SK-N-SH treated with all-trans-retinoic acid at 6 μM for 48 hours (cell line): ENCODE results near the gene CD74.

Experiments used
- ATAC-seq: fragments of 200-7000 bp; cut with Tn5 transposase; 3 replicates; pipeline ENCODE4 v1.9.1; 2020; ENCODE audit warnings: mild to moderate bottlenecking, moderate library complexity
- ARNTL ChIP-seq: fragments of 450-650 bp; formaldehyde crosslinking; IDR thresholded peaks from 2 replicates; pipeline ENCODE4 v1.5.0; 2020; ENCODE audit warnings: low read depth, mild to moderate bottlenecking, moderate library complexity, borderline replicate concordance
- BACH2 ChIP-seq: fragments of 250-450 bp; sonication (Bioruptor Pico); IDR thresholded peaks from 2 replicates; pipeline ENCODE4 v1.9.0; 2021; ENCODE audit warnings: mild to moderate bottlenecking, borderline replicate concordance
- CREB5 ChIP-seq: fragments of 250-450 bp; sonication (Bioruptor Pico); IDR thresholded peaks from 2 replicates; pipeline ENCODE4 v1.5.1; 2020; ENCODE audit warnings: low read depth, mild to moderate bottlenecking, moderate library complexity
- CSDC2 ChIP-seq: fragments of 250-450 bp; sonication (Bioruptor Pico); IDR thresholded peaks from 2 replicates; pipeline ENCODE4 v1.5.0; 2020; ENCODE audit warnings: mild to moderate bottlenecking, moderate library complexity
- CSRNP3 ChIP-seq: fragments of 250-450 bp; sonication (Bioruptor Pico); IDR thresholded peaks from 2 replicates; pipeline ENCODE4 v1.5.1; 2021; ENCODE audit warnings: mild to moderate bottlenecking, moderate library complexity
- ESRRG ChIP-seq: fragments of 250-450 bp; sonication (Bioruptor Pico); IDR thresholded peaks from 2 replicates; pipeline ENCODE4 v1.6.1; 2021; ENCODE audit warnings: mild to moderate bottlenecking
- GLIS3 ChIP-seq: fragments of 250-450 bp; sonication (Bioruptor Pico); IDR thresholded peaks from 2 replicates; pipeline ENCODE4 v1.5.0; 2020; ENCODE audit warnings: mild to moderate bottlenecking, moderate library complexity
- ISL1 ChIP-seq: fragments of 250-450 bp; sonication (Bioruptor Pico); IDR thresholded peaks from 2 replicates; pipeline ENCODE4 v2.1.2; 2022; ENCODE audit warnings: mild to moderate bottlenecking, moderate library complexity
- OSR1 ChIP-seq: fragments of 250-450 bp; sonication (Bioruptor Pico); IDR thresholded peaks from 2 replicates; pipeline ENCODE4 v1.8.0; 2022; ENCODE audit warnings: moderate library complexity, mild to moderate bottlenecking, inconsistent platforms
- PATZ1 ChIP-seq: fragments of 250-450 bp; sonication (Bioruptor Pico); IDR thresholded peaks from 2 replicates; pipeline ENCODE4 v1.8.0; 2020; ENCODE audit warnings: mild to moderate bottlenecking, moderate library complexity, borderline replicate concordance
- POU6F1 ChIP-seq: fragments of 250-450 bp; sonication (Bioruptor Pico); IDR thresholded peaks from 2 replicates; pipeline ENCODE4 v1.8.0; 2021; ENCODE audit warnings: low read depth, mild to moderate bottlenecking, moderate library complexity, borderline replicate concordance
- PPARA ChIP-seq: fragments of 250-450 bp; sonication (Bioruptor Pico); IDR thresholded peaks from 2 replicates; pipeline ENCODE4 v1.5.0; 2020; ENCODE audit warnings: mild to moderate bottlenecking, borderline replicate concordance
- RARB ChIP-seq: fragments of 250-450 bp; sonication (Bioruptor Pico); IDR thresholded peaks from 2 replicates; pipeline ENCODE4 v1.8.0; 2021; ENCODE audit warnings: mild to moderate bottlenecking, moderate library complexity
- SNAI2 ChIP-seq: fragments of 250-450 bp; sonication (Bioruptor Pico); IDR thresholded peaks from 2 replicates; pipeline ENCODE4 v1.5.0; 2020; ENCODE audit warnings: mild to moderate bottlenecking, moderate library complexity
- TCF4 ChIP-seq: fragments of 250-450 bp; sonication (Bioruptor Pico); IDR thresholded peaks from 2 replicates; pipeline ENCODE4 v1.8.0; 2021; ENCODE audit warnings: mild to moderate bottlenecking, moderate library complexity, borderline replicate concordance
- TOX ChIP-seq: fragments of 250-450 bp; sonication (Bioruptor Pico); IDR thresholded peaks from 2 replicates; pipeline ENCODE4 v1.8.0; 2021; ENCODE audit warnings: mild to moderate bottlenecking, moderate library complexity, borderline replicate concordance
- TSHZ2 ChIP-seq: fragments of 250-450 bp; sonication (Bioruptor Pico); IDR thresholded peaks from 2 replicates; pipeline ENCODE4 v1.5.0; 2020; ENCODE audit warnings: mild to moderate bottlenecking, moderate library complexity
- ZC3H10 ChIP-seq: fragments of 250-450 bp; sonication (Bioruptor Pico); IDR thresholded peaks from 2 replicates; pipeline ENCODE4 v1.5.1; 2021; ENCODE audit warnings: mild to moderate bottlenecking, moderate library complexity
- ZFP3 ChIP-seq: fragments of 250-450 bp; sonication (Bioruptor Pico); IDR thresholded peaks from 2 replicates; pipeline ENCODE4 v1.5.0; 2020; ENCODE audit warnings: mild to moderate bottlenecking, moderate library complexity
- ZFP30 ChIP-seq: fragments of 450-650 bp; formaldehyde crosslinking; IDR thresholded peaks from 2 replicates; pipeline ENCODE4 v1.5.0; 2022; ENCODE audit warnings: mild to moderate bottlenecking, moderate library complexity
- ZNF70 ChIP-seq: fragments of 450-650 bp; formaldehyde crosslinking; IDR thresholded peaks from 2 replicates; pipeline ENCODE4 v1.5.0; 2020; ENCODE audit warnings: mild to moderate bottlenecking, moderate library complexity
- ZNF8 ChIP-seq: fragments of 450-650 bp; formaldehyde crosslinking; IDR thresholded peaks from 2 replicates; pipeline ENCODE4 v1.5.0; 2020; ENCODE audit warnings: mild to moderate bottlenecking, moderate library complexity

Gene CD74

GRCh38 chr5:150363185-150363584, 49.5 kb downstream of the CD74 start:
- ATAC-seq: no peak
- TF ChIP-seq ARNTL (CRISPR knock-in tag) (no peak), TSHZ2 (CRISPR knock-in tag) (no peak)

- no peak for ATAC-seq
- TF ChIP-seq GLIS3: no peak
- no peak for TF ChIP-seq ZFP3 (CRISPR knock-in tag)
- no peak for TF ChIP-seq SNAI2 (CRISPR knock-in tag)
- TF ChIP-seq CSDC2 (CRISPR knock-in tag): no peak
- TF ChIP-seq TOX (CRISPR knock-in tag): no peak
- TF ChIP-seq ARNTL (CRISPR knock-in tag): no peak
- TF ChIP-seq POU6F1 (CRISPR knock-in tag): no peak
- no peak for TF ChIP-seq ZNF8 (CRISPR knock-in tag)
- TF ChIP-seq OSR1: no peak
- no peak for TF ChIP-seq CREB5
- no peak for TF ChIP-seq TCF4 (CRISPR knock-in tag)
- TF ChIP-seq ZC3H10: no peak
- TF ChIP-seq RARB (CRISPR knock-in tag): no peak
- no peak for TF ChIP-seq TSHZ2 (CRISPR knock-in tag)
- no peak for TF ChIP-seq PATZ1 (CRISPR knock-in tag)
- no peak for TF ChIP-seq PPARA
- no peak for TF ChIP-seq ZNF70 (CRISPR knock-in tag)
- no peak for TF ChIP-seq ZFP30 (CRISPR knock-in tag)
- no peak for TF ChIP-seq ESRRG (CRISPR knock-in tag)
- TF ChIP-seq ISL1 (CRISPR knock-in tag): no peak
Observed at GRCh38 chr5:150361301-150361700, 51.4 kb downstream of the CD74 start.

GRCh38 chr5:150358261-150359095, 54.2 kb downstream of the CD74 start:
- ATAC-seq: peak; percentile 2; the same call in 2 of the 3 replicates
- no peak for TF ChIP-seq ISL1 (CRISPR knock-in tag)
- no peak for TF ChIP-seq ZFP30 (CRISPR knock-in tag)
- no peak for TF ChIP-seq PPARA
- TF ChIP-seq CSRNP3: no peak
- no peak for TF ChIP-seq GLIS3
- no peak for TF ChIP-seq ZNF70 (CRISPR knock-in tag)
- no peak for TF ChIP-seq POU6F1 (CRISPR knock-in tag)
- TF ChIP-seq BACH2 (CRISPR knock-in tag): no peak
- TF ChIP-seq OSR1: no peak
